ENCODE results near the gene ELP4. TPM values are rescaled to one million over a fixed set of nuclear protein-coding genes. Genes with fewer than 3 reads are reported as not detected.

Gene ELP4
- total RNA-seq, 4 donors from 2014 or later = 8.8 to 23.6 (median 13.5) TPM

DNA sequence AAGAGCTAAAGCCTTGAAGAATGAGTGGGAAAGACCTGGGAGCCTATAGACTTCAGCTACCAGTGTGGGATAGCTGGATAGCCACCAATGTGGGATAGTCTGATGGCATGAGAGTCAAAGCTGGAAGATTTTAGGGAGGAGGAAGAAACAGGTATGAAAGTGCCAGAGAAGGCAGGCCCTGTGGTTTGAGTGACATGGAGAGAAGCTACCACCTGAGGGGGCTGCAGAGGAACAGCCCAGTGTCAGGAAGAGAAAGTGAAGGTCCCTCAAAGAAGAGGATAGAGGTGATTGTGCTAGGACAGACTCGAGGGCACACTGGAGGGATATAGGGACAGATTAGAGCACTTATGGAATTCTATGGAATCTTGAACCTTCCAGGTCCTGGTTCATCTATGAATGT lies 324.7 kb downstream of the ELP4 start:
- DNase-seq = no peak
- Histone ChIP-seq H3K9me3 (no peaks in the 10 kb centered on the region), H3K27ac (no peak overlapping the region), H3K4me3 (no peak overlapping the region), H3K4me1 (no peaks in the 10 kb centered on the region), H3K36me3 (no peaks in the 10 kb centered on the region), H3K27me3 (peaks cover 40 to 78% (median 72%) of the 10 kb centered on the region in 3 donors)
- intact Hi-C loops (cut with DNase I; ENCODE audit: low total_unique reads) (no loop called here), in situ Hi-C loops (cut with MboI; ENCODE audit: low sequenced_read_pairs in 4 of 4) (no loop called here)
- no peak for ATAC-seq
- TF ChIP-seq POLR2A (IDR thresholded peaks at IDR 0.05) = no peak
- TF ChIP-seq, protein P1, sequence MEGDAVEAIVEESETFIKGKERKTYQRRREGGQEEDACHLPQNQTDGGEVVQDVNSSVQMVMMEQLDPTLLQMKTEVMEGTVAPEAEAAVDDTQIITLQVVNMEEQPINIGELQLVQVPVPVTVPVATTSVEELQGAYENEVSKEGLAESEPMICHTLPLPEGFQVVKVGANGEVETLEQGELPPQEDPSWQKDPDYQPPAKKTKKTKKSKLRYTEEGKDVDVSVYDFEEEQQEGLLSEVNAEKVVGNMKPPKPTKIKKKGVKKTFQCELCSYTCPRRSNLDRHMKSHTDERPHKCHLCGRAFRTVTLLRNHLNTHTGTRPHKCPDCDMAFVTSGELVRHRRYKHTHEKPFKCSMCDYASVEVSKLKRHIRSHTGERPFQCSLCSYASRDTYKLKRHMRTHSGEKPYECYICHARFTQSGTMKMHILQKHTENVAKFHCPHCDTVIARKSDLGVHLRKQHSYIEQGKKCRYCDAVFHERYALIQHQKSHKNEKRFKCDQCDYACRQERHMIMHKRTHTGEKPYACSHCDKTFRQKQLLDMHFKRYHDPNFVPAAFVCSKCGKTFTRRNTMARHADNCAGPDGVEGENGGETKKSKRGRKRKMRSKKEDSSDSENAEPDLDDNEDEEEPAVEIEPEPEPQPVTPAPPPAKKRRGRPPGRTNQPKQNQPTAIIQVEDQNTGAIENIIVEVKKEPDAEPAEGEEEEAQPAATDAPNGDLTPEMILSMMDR (IDR thresholded peaks at IDR 0.05 in 4 of 5, conservative IDR thresholded peaks at IDR 0.05 in 1 of 5) = no peak

Other genes starting within 250 kb of the ELP4 start
- not detected for gene DCDC1, start 140.0 kb upstream of the ELP4 start, total RNA-seq
- gene DNAJC24, start 139.9 kb upstream of the ELP4 start, total RNA-seq = 10 to 100 TPM; 13.1 to 20.1 (median 16.6) TPM
- gene IMMP1L, start 145 bp upstream of the ELP4 start, total RNA-seq = 10 to 100 TPM; 14.2 to 30.6 (median 23.7) TPM